Activated CD4-positive, alpha-beta T cell treated with anti-CD3 and anti-CD28 coated beads, Interleukin-2, amount 10 ng/mL, durations not matched to agents 24 days and 14 days (primary cell): ENCODE measurements around the gene MYADML2. TPM values are rescaled to one million over a fixed set of nuclear protein-coding genes. Genes with fewer than 3 reads are reported as not detected.
A peak's percentile ranks its signal among the peaks of the same experiment; 100 is the strongest.

Experiments used
- DNase-seq: peaks from one replicate; pipeline ENCODE4 v3.0.0; 2022
- H3K27ac Mint-ChIP-seq: one replicate; pipeline ENCODE4 v1.8.0; 2022; ENCODE audit warnings: mild to moderate bottlenecking, mixed read lengths
- H3K27me3 Mint-ChIP-seq: one replicate; pipeline ENCODE4 v1.8.0; 2022; ENCODE audit warnings: mixed read lengths
- H3K36me3 Mint-ChIP-seq: one replicate; pipeline ENCODE4 v1.8.0; 2022; ENCODE audit warnings: low read depth, mild to moderate bottlenecking, mixed read lengths
- H3K4me1 Mint-ChIP-seq: one replicate; pipeline ENCODE4 v1.8.0; 2021; ENCODE audit warnings: mixed read lengths
- H3K4me3 Mint-ChIP-seq: one replicate; pipeline ENCODE4 v1.8.0; 2022; ENCODE audit warnings: mild to moderate bottlenecking, moderate library complexity, mixed read lengths
- H3K9me3 Mint-ChIP-seq: one replicate; pipeline ENCODE4 v1.8.0; 2021; ENCODE audit warnings: mixed read lengths
- intact Hi-C: fragments of 100-400 bp; cut with micrococcal nuclease; formaldehyde crosslinking; loops from one replicate; pipeline ENCODE4 v1.15.1; 2023
- total RNA-seq: library from RNA; stranded (reverse); gene quantifications from 2 replicates; pipeline ENCODE4 v1.2.3, GENCODE V29; 2022

Gene MYADML2
- total RNA-seq, 1 donor from 2014 or later = not detected

DNA sequence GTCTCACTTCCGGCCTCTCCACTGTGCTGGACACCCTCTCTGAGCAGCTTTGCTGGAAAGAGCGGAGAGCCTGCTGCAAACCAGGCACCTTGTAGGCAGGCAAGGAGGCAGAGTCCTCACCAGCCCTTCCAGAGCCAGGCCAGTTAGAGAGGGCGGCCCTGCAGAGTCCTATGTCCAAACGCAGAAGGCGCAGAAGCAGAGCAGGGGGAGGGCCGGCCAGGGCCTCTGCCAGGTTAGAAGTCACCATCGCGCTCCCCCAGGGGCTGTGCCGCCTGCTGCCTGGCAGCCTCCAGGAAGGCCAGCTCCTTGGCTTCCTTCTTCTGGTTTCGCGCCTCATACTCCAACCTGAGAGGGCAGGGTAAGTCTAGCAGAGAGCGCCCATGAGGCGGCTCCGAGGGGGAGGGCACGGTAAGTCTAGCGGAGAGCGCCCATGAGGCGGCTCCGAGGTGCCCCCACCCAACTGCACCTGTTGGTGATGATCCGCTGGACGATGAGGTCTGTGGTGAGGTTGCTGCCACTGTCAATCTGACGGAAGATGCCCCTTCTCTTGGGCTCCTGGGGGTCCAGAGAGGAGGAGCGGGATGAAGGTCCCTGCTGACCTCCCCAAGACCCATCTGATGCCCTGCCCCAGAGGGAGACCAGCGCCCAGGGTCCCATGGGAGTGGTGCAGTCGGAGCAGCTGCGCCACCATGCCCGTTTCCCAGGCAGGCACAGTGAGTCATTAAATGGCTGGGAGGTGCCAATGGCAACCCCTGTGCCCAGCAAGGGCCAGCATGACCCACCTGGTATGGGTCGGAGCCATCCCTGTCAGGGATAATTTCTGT lies 42.2 kb downstream of the MYADML2 start:
- no peaks in the 10 kb centered on the region for H3K9me3 Mint-ChIP-seq
- intact Hi-C loops = no loop called here
- H3K27ac Mint-ChIP-seq = no peak overlapping the region
- DNase-seq = no peak
- H3K4me1 Mint-ChIP-seq = peaks cover 2% of the 10 kb centered on the region
- H3K36me3 Mint-ChIP-seq = peaks cover 17% of the 10 kb centered on the region
- H3K4me3 Mint-ChIP-seq = no peak overlapping the region
- H3K27me3 Mint-ChIP-seq = peaks cover 7% of the 10 kb centered on the region

DNA sequence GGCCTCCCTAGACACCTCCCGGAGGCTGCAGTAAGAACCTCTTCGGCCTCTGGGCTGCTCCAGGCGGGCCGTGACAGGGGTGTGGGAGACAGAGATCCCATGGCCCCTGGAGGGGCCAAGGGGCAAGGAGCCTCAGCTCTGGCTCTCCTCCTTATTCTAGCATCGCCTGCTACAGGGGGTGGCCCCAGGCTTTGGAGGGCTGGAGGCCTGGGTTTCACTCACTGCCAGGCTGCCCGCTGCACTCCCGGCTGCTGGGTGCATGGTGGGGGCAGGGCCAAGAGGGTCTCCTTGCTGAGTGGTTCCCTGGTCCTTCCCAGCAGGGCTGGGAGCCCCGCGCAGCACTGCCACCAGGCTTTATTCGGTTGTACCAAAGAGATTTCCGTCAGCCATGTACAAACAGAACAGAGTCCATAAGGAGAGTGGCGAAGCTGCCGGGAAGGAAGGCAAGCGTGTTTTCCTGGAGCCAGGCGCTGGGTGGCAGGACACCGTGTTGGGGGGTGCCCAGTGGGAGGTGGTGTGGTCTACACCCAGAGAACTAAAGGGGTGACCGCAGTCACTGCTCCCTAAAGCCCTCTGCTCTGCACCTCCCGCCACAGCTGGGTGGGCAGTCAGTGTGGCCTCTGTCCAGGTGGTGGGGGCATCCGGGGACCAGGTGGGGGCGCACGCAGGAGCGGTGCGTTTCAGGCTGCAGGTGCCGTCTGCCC lies 43.0 kb downstream of the MYADML2 start:
- intact Hi-C loops = no loop called here
- Mint-ChIP-seq H3K27ac (no peak overlapping the region), H3K27me3 (peaks cover 7% of the 10 kb centered on the region), H3K36me3 (peaks cover 18% of the 10 kb centered on the region), H3K4me3 (no peak overlapping the region), H3K4me1 (peaks cover 2% of the 10 kb centered on the region), H3K9me3 (no peaks in the 10 kb centered on the region)
- no peak for DNase-seq

- Mint-ChIP-seq H3K36me3 (peaks cover 16% of the 10 kb centered on the region), H3K9me3 (no peaks in the 10 kb centered on the region), H3K27me3 (peaks cover 7% of the 10 kb centered on the region), H3K4me1 (peaks cover 2% of the 10 kb centered on the region), H3K4me3 (no peak overlapping the region), H3K27ac (no peak overlapping the region)
- DNase-seq = no peak
- intact Hi-C loops = no loop called here
Observed at GRCh38 chr17:81903415-81903831, 43.6 kb downstream of the MYADML2 start.

GRCh38 chr17:81902653-81903414 lies 44.2 kb downstream of the MYADML2 start:
- DNase-seq = no peak
- H3K4me3 Mint-ChIP-seq = no peak overlapping the region
- intact Hi-C loops = no loop called here
- peaks cover 2% of the 10 kb centered on the region for H3K4me1 Mint-ChIP-seq
- no peaks in the 10 kb centered on the region for H3K9me3 Mint-ChIP-seq
- peaks cover 7% of the 10 kb centered on the region for H3K27me3 Mint-ChIP-seq
- H3K27ac Mint-ChIP-seq = no peak overlapping the region
- peaks cover 18% of the 10 kb centered on the region for H3K36me3 Mint-ChIP-seq

DNA sequence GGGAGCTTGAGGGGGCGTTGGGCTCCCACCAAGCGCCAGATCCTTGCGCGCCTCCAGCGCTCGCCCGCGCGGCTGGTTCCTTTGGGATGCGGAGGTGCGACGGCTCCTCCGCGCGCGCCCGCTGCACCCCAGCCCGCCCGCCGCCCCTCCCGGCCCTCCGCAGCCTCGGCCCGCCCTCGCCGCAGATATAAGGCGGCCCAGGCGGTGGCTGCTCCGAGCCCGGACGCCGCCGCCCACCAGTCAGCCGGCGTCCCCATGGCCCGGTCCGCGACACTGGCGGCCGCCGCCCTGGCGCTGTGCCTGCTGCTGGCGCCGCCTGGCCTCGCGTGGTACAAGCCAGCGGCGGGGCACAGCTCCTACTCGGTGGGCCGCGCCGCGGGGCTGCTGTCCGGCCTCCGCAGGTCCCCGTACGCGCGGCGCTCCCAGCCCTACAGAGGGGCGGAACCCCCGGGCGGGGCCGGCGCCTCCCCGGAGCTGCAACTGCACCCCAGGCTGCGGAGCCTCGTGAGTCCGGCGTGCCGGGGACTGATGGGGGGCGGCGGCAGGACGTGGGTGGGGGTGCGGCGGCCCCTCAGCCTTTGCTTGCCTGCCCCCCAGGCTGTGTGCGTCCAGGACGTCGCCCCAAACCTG lies 44.9 kb downstream of the MYADML2 start, which contains the start of gene NPB:
Gene NPB (plus strand): TSS at position 216 of the 630 bp plus-strand sequence. CDS start 40 bp downstream, at position 256.
- Mint-ChIP-seq H3K9me3 (no peaks in the 10 kb centered on the region), H3K4me3 (peak within 1 kb of the TSS; percentile 3), H3K27ac (no peak within 1 kb of the TSS), H3K27me3 (peaks cover 7% of the 10 kb centered on the region), H3K36me3 (peaks cover 20% of the 10 kb centered on the region), H3K4me1 (peaks cover 2% of the 10 kb centered on the region)
- DNase-seq = no peak
- intact Hi-C loops = no loop called here

GRCh38 chr17:81901167-81902022 lies 45.6 kb downstream of the MYADML2 start:
- Mint-ChIP-seq H3K36me3 (peaks cover 17% of the 10 kb centered on the region), H3K9me3 (no peaks in the 10 kb centered on the region), H3K4me3 (peak overlapping the region; percentile 3), H3K27me3 (peaks cover 7% of the 10 kb centered on the region), H3K27ac (no peak overlapping the region), H3K4me1 (peaks cover 2% of the 10 kb centered on the region)
- no peak for DNase-seq
- intact Hi-C loops = no loop called here

- Mint-ChIP-seq H3K4me3 (no peak overlapping the region), H3K27ac (no peak overlapping the region), H3K36me3 (peaks cover 17% of the 10 kb centered on the region), H3K27me3 (peaks cover 7% of the 10 kb centered on the region), H3K9me3 (no peaks in the 10 kb centered on the region), H3K4me1 (peaks cover 3% of the 10 kb centered on the region)
- intact Hi-C loops = no loop called here
- no peak for DNase-seq
Observed at GRCh38 chr17:81900181-81900820, 46.7 kb downstream of the MYADML2 start.

GRCh38 chr17:81899514-81900166 lies 47.4 kb downstream of the MYADML2 start:
- no peak overlapping the region for H3K4me3 Mint-ChIP-seq
- H3K27ac Mint-ChIP-seq = no peak overlapping the region
- H3K9me3 Mint-ChIP-seq = no peaks in the 10 kb centered on the region
- peaks cover 7% of the 10 kb centered on the region for H3K27me3 Mint-ChIP-seq
- intact Hi-C loops = no loop called here
- no peak for DNase-seq
- peaks cover 4% of the 10 kb centered on the region for H3K4me1 Mint-ChIP-seq
- peaks cover 17% of the 10 kb centered on the region for H3K36me3 Mint-ChIP-seq

GRCh38 chr17:81898885-81899284 lies 48.1 kb downstream of the MYADML2 start:
- H3K4me3 Mint-ChIP-seq = no peak overlapping the region
- H3K9me3 Mint-ChIP-seq = no peaks in the 10 kb centered on the region
- intact Hi-C loops = no loop called here
- H3K36me3 Mint-ChIP-seq = peaks cover 17% of the 10 kb centered on the region
- peaks cover 4% of the 10 kb centered on the region for H3K4me1 Mint-ChIP-seq
- no peak for DNase-seq
- peaks cover 7% of the 10 kb centered on the region for H3K27me3 Mint-ChIP-seq
- no peak overlapping the region for H3K27ac Mint-ChIP-seq

DNA sequence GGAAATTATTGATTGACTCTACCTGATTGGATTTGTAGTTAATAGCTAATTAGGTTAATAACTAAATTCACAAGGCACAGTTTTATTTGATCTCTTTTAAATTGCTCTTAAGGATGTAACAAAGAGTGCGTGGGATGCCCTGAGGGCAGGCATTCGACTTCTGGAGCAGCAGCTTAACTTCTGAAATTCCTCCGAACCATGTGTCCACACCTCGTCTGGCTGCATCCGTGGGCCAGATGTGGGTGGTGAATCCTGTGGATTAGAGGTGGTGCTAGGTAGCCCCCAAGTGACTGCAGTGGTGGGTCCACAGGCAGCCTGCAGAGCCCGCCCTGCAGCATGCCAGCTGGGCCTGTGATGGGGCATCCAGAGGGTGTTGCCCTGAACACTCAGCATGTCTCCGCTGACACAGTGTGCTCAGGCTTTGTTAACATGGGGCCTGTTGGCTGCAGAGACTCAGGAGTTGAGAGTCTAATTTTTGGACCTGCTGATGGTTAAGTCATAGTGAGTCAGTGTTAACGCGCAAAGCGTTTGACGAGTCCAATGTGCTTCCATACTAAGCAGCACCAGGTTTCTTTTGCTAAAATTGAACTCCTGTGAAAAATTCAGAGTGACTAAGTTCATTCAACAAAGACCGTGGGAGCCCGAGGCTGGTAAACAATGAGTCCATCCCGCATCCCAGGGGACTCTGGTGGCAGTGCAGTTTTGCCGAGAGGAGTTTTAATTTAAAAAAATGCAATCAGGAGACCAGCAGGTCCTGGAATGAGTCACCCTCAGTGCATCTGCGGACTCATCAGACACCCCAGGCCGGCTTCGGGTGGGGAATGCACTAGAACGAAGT lies 48.8 kb downstream of the MYADML2 start:
- H3K9me3 Mint-ChIP-seq = no peaks in the 10 kb centered on the region
- H3K4me1 Mint-ChIP-seq = peaks cover 4% of the 10 kb centered on the region
- no peak overlapping the region for H3K4me3 Mint-ChIP-seq
- intact Hi-C loops = no loop called here
- H3K36me3 Mint-ChIP-seq = peaks cover 20% of the 10 kb centered on the region
- no peak overlapping the region for H3K27ac Mint-ChIP-seq
- DNase-seq = no peak
- peaks cover 7% of the 10 kb centered on the region for H3K27me3 Mint-ChIP-seq

DNA sequence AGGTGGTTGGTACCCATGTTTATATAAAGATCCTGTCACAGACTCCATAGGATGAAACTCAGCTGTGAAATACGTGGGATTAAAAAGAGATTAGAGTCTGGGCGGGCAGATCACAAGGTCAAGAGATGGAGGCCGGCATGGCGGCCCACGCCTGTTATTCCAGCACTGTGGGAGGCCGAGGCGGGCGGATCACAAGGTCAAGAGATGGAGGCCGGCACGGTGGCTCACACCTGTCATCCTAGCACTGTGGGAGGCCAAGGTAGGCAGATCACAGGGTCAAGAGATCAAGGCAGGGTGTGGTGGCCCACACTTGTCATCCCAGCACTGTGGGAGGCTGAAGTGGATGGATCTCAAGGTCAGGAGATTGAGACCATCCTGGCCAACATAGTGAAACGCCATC lies 51.6 kb downstream of the MYADML2 start:
- H3K9me3 Mint-ChIP-seq = no peaks in the 10 kb centered on the region
- peaks cover 6% of the 10 kb centered on the region for H3K4me1 Mint-ChIP-seq
- peaks cover 22% of the 10 kb centered on the region for H3K36me3 Mint-ChIP-seq
- DNase-seq = no peak
- H3K4me3 Mint-ChIP-seq = no peak overlapping the region
- intact Hi-C loops = no loop called here
- H3K27me3 Mint-ChIP-seq = no peaks in the 10 kb centered on the region
- no peak overlapping the region for H3K27ac Mint-ChIP-seq
